HG03575 (cell line): Measurements from ENCODE around the gene DERL2.

Source experiments
- ATAC-seq: cut with Tn5 transposase; IDR thresholded peaks from one replicate; pipeline ENCODE4 v1.9.1; 2021; ENCODE audit not compliant: unreplicated experiment, insufficient number of reproducible peaks, low FRiP score; ENCODE audit errors: extremely low read depth

Gene DERL2

GRCh38 chr17:5506307-5506706 lies 20.3 kb upstream of the DERL2 start:
- no peak for ATAC-seq

GRCh38 chr17:5502552-5502951 lies 16.6 kb upstream of the DERL2 start:
- no peak for ATAC-seq

- no peak for ATAC-seq
Measured at GRCh38 chr17:5501685-5502084, 15.7 kb upstream of the DERL2 start.

- no peak for ATAC-seq
Measured at GRCh38 chr17:5500589-5501391, 14.8 kb upstream of the DERL2 start.

GRCh38 chr17:5500247-5500588 lies 14.2 kb upstream of the DERL2 start:
- no peak for ATAC-seq

GRCh38 chr17:5499476-5500231 lies 13.7 kb upstream of the DERL2 start:
- ATAC-seq: no peak

GRCh38 chr17:5492970-5493369 lies 7.0 kb upstream of the DERL2 start:
- no peak for ATAC-seq

GRCh38 chr17:5488752-5489151 lies 2.8 kb upstream of the DERL2 start:
- no peak for ATAC-seq

GRCh38 chr17:5486206-5487124 lies 487 bp upstream of the DERL2 start, which contains the start of gene MIS12:
Gene MIS12, plus strand, starts transcription at chr17:5486566. Its CDS starts 2,297 bp downstream, at chr17:5488863.
- ATAC-seq: peak; percentile 41

- no peak for ATAC-seq
Measured at GRCh38 chr17:5481451-5481850, 4.5 kb downstream of the DERL2 start.

GRCh38 chr17:5480962-5481361 lies 5.0 kb downstream of the DERL2 start:
- ATAC-seq: no peak

- no peak for ATAC-seq
Measured at GRCh38 chr17:5478992-5479391, 7.0 kb downstream of the DERL2 start.

- ATAC-seq: no peak
Measured at GRCh38 chr17:5473906-5474305, 12.1 kb downstream of the DERL2 start.

- ATAC-seq: no peak
Measured at GRCh38 chr17:5472511-5472910, 13.5 kb downstream of the DERL2 start.

GRCh38 chr17:5468075-5468473 lies 17.9 kb downstream of the DERL2 start:
- ATAC-seq: no peak

GRCh38 chr17:5467416-5467815 lies 18.6 kb downstream of the DERL2 start:
- ATAC-seq: no peak

GRCh38 chr17:5466295-5466694 lies 19.7 kb downstream of the DERL2 start:
- no peak for ATAC-seq

- no peak for ATAC-seq
Measured at GRCh38 chr17:5464717-5465507, 21.1 kb downstream of the DERL2 start.

- no peak for ATAC-seq
Measured at GRCh38 chr17:5446786-5447185, 39.2 kb downstream of the DERL2 start.
